HG02970 (cell line): ENCODE data around the gene AEN.

Experiments used
- ATAC-seq: cut with Tn5 transposase; IDR thresholded peaks from one replicate; pipeline ENCODE4 v1.9.1; 2021; ENCODE audit warnings: mild to moderate bottlenecking, moderate library complexity, moderate number of reproducible peaks; ENCODE audit not compliant: unreplicated experiment, low FRiP score

AEN gene

GRCh38 chr15:88620995-88621772 is at the start of gene AEN:
AEN (plus strand) TSS chr15:88621340; CDS start chr15:88626210, 4,870 bp downstream.
- peak; percentile 86 for ATAC-seq

GRCh38 chr15:88571852-88572259 is 49.3 kb upstream of the AEN start:
- no peak for ATAC-seq

GRCh38 chr15:88574077-88574476 is 47.1 kb upstream of the AEN start:
- no peak for ATAC-seq

GRCh38 chr15:88574655-88575054 is 46.5 kb upstream of the AEN start:
- ATAC-seq, result no peak

GRCh38 chr15:88579322-88579721 is 41.8 kb upstream of the AEN start:
- ATAC-seq, result no peak

- ATAC-seq, result no peak
Observed at GRCh38 chr15:88580532-88580931, 40.6 kb upstream of the AEN start.

GRCh38 chr15:88586401-88587162 is 34.6 kb upstream of the AEN start:
- ATAC-seq, result no peak

- ATAC-seq, result no peak
Observed at GRCh38 chr15:88590759-88591158, 30.4 kb upstream of the AEN start.

GRCh38 chr15:88591384-88591783 is 29.8 kb upstream of the AEN start:
- ATAC-seq, result no peak

GRCh38 chr15:88603885-88604284 is 17.3 kb upstream of the AEN start:
- ATAC-seq, result no peak

- no peak for ATAC-seq
Observed at GRCh38 chr15:88604381-88605188, 16.6 kb upstream of the AEN start.

GRCh38 chr15:88605189-88606069 is 15.7 kb upstream of the AEN start:
- no peak for ATAC-seq

GRCh38 chr15:88606070-88606794 is 14.9 kb upstream of the AEN start:
- no peak for ATAC-seq

GRCh38 chr15:88607951-88608350 is 13.2 kb upstream of the AEN start:
- ATAC-seq, result no peak

GRCh38 chr15:88608607-88609181 is 12.4 kb upstream of the AEN start:
- no peak for ATAC-seq

GRCh38 chr15:88609344-88610090 is 11.6 kb upstream of the AEN start:
- no peak for ATAC-seq

- no peak for ATAC-seq
Observed at GRCh38 chr15:88610701-88611231, 10.4 kb upstream of the AEN start.

GRCh38 chr15:88612186-88612796 is 8.8 kb upstream of the AEN start:
- ATAC-seq, result no peak
